T-helper 1 cell treated with Interleukin-12 subunit alpha and Interleukin-12 subunit beta and Interleukin-4 antibody, amounts not matched to agents 30 μg/mL and 1 μg/mL, for 36 hours (primary cell): ENCODE data around the gene CTR9.

Source experiments
- H3K27ac Mint-ChIP-seq: one replicate; pipeline ENCODE4 v1.8.0; 2021; ENCODE audit warnings: mild to moderate bottlenecking, mixed read lengths
- H3K27me3 Mint-ChIP-seq: one replicate; pipeline ENCODE4 v1.8.0; 2021; ENCODE audit warnings: low read depth, mixed read lengths
- H3K36me3 Mint-ChIP-seq: one replicate; pipeline ENCODE4 v1.8.0; 2021; ENCODE audit warnings: low read depth, mixed read lengths
- H3K4me1 Mint-ChIP-seq: one replicate; pipeline ENCODE4 v1.8.0; 2021; ENCODE audit warnings: low read depth, mixed read lengths
- H3K4me3 Mint-ChIP-seq: one replicate; pipeline ENCODE4 v1.8.0; 2021; ENCODE audit warnings: mild to moderate bottlenecking, moderate library complexity, mixed read lengths
- H3K9me3 Mint-ChIP-seq: one replicate; pipeline ENCODE4 v1.8.0; 2021; ENCODE audit warnings: mixed read lengths

Gene CTR9

GRCh38 chr11:10728154-10728553 is 22.9 kb upstream of the CTR9 start:
- Mint-ChIP-seq H3K36me3 (no peaks in the 10 kb centered on the region), H3K27me3 (peaks cover 19% of the 10 kb centered on the region), H3K4me1 (peaks cover 12% of the 10 kb centered on the region), H3K4me3 (no peak overlapping the region), H3K9me3 (no peaks in the 10 kb centered on the region), H3K27ac (no peak overlapping the region)

GRCh38 chr11:10728789-10729472 is 22.1 kb upstream of the CTR9 start:
- no peaks in the 10 kb centered on the region for H3K9me3 Mint-ChIP-seq
- no peaks in the 10 kb centered on the region for H3K36me3 Mint-ChIP-seq
- peaks cover 12% of the 10 kb centered on the region for H3K4me1 Mint-ChIP-seq
- H3K27me3 Mint-ChIP-seq = peaks cover 18% of the 10 kb centered on the region
- no peak overlapping the region for H3K27ac Mint-ChIP-seq
- H3K4me3 Mint-ChIP-seq = no peak overlapping the region

- H3K36me3 Mint-ChIP-seq = no peaks in the 10 kb centered on the region
Observed at GRCh38 chr11:10730151-10730550, 20.9 kb upstream of the CTR9 start.

GRCh38 chr11:10731064-10731680 is 19.9 kb upstream of the CTR9 start:
- H3K4me3 Mint-ChIP-seq = no peak overlapping the region
- H3K9me3 Mint-ChIP-seq = no peaks in the 10 kb centered on the region
- H3K27ac Mint-ChIP-seq = no peak overlapping the region
- peaks cover 18% of the 10 kb centered on the region for H3K27me3 Mint-ChIP-seq
- H3K4me1 Mint-ChIP-seq = peaks cover 9% of the 10 kb centered on the region
- H3K36me3 Mint-ChIP-seq = no peaks in the 10 kb centered on the region

More at GRCh38 chr11:10730151-10730550, 20.9 kb upstream of the CTR9 start:
- H3K27me3 Mint-ChIP-seq = peaks cover 16% of the 10 kb centered on the region
- H3K9me3 Mint-ChIP-seq = no peaks in the 10 kb centered on the region
- H3K27ac Mint-ChIP-seq = no peak overlapping the region
- peaks cover 11% of the 10 kb centered on the region for H3K4me1 Mint-ChIP-seq
- H3K4me3 Mint-ChIP-seq = no peak overlapping the region

- Mint-ChIP-seq H3K36me3 (no peaks in the 10 kb centered on the region), H3K27ac (no peak overlapping the region), H3K4me3 (no peak overlapping the region), H3K9me3 (no peaks in the 10 kb centered on the region), H3K4me1 (peaks cover 10% of the 10 kb centered on the region), H3K27me3 (peaks cover 17% of the 10 kb centered on the region)
Observed at GRCh38 chr11:10735481-10736475, 15.3 kb upstream of the CTR9 start.

- H3K4me3 Mint-ChIP-seq = peak overlapping the region; percentile 46
- peaks cover 5% of the 10 kb centered on the region for H3K27me3 Mint-ChIP-seq
- H3K27ac Mint-ChIP-seq = peak overlapping the region; percentile 34
- H3K4me1 Mint-ChIP-seq = peaks cover 23% of the 10 kb centered on the region
- no peaks in the 10 kb centered on the region for H3K36me3 Mint-ChIP-seq
- no peaks in the 10 kb centered on the region for H3K9me3 Mint-ChIP-seq
Observed at GRCh38 chr11:10742460-10743208, 8.4 kb upstream of the CTR9 start.

GRCh38 chr11:10743354-10744000 is 7.6 kb upstream of the CTR9 start:
- peaks cover 29% of the 10 kb centered on the region for H3K4me1 Mint-ChIP-seq
- peak overlapping the region; percentile 67 for H3K4me3 Mint-ChIP-seq
- H3K36me3 Mint-ChIP-seq = no peaks in the 10 kb centered on the region
- H3K27me3 Mint-ChIP-seq = no peaks in the 10 kb centered on the region
- H3K9me3 Mint-ChIP-seq = no peaks in the 10 kb centered on the region
- H3K27ac Mint-ChIP-seq = peak overlapping the region; percentile 61

GRCh38 chr11:10744206-10744605 is 6.8 kb upstream of the CTR9 start:
- H3K36me3 Mint-ChIP-seq = no peaks in the 10 kb centered on the region
- no peaks in the 10 kb centered on the region for H3K27me3 Mint-ChIP-seq
- H3K9me3 Mint-ChIP-seq = no peaks in the 10 kb centered on the region
- H3K4me3 Mint-ChIP-seq = peak overlapping the region; percentile 67
- H3K4me1 Mint-ChIP-seq = peaks cover 32% of the 10 kb centered on the region
- peak overlapping the region; percentile 61 for H3K27ac Mint-ChIP-seq

GRCh38 chr11:10746871-10747270 is 4.2 kb upstream of the CTR9 start:
- peaks cover 33% of the 10 kb centered on the region for H3K4me1 Mint-ChIP-seq
- no peaks in the 10 kb centered on the region for H3K9me3 Mint-ChIP-seq
- no peaks in the 10 kb centered on the region for H3K27me3 Mint-ChIP-seq
- no peak overlapping the region for H3K4me3 Mint-ChIP-seq
- no peak overlapping the region for H3K27ac Mint-ChIP-seq
- H3K36me3 Mint-ChIP-seq = no peaks in the 10 kb centered on the region

GRCh38 chr11:10747733-10748132 is 3.3 kb upstream of the CTR9 start:
- H3K4me3 Mint-ChIP-seq = no peak overlapping the region
- H3K9me3 Mint-ChIP-seq = no peaks in the 10 kb centered on the region
- peaks cover 32% of the 10 kb centered on the region for H3K4me1 Mint-ChIP-seq
- no peak overlapping the region for H3K27ac Mint-ChIP-seq
- H3K36me3 Mint-ChIP-seq = peaks cover 3% of the 10 kb centered on the region
- no peaks in the 10 kb centered on the region for H3K27me3 Mint-ChIP-seq

- no peak overlapping the region for H3K4me3 Mint-ChIP-seq
- no peaks in the 10 kb centered on the region for H3K27me3 Mint-ChIP-seq
- no peak overlapping the region for H3K27ac Mint-ChIP-seq
- H3K36me3 Mint-ChIP-seq = peaks cover 3% of the 10 kb centered on the region
- peaks cover 18% of the 10 kb centered on the region for H3K4me1 Mint-ChIP-seq
- no peaks in the 10 kb centered on the region for H3K9me3 Mint-ChIP-seq
Observed at GRCh38 chr11:10749476-10749875, 1.6 kb upstream of the CTR9 start.

- H3K36me3 Mint-ChIP-seq = peaks cover 15% of the 10 kb centered on the region
- peak overlapping the region; percentile 88 for H3K27ac Mint-ChIP-seq
- peaks cover 20% of the 10 kb centered on the region for H3K4me1 Mint-ChIP-seq
- no peaks in the 10 kb centered on the region for H3K27me3 Mint-ChIP-seq
- H3K9me3 Mint-ChIP-seq = no peaks in the 10 kb centered on the region
- H3K4me3 Mint-ChIP-seq = peak overlapping the region; percentile 85
Observed at GRCh38 chr11:10751581-10751940, 515 bp downstream of the CTR9 start.

- H3K27ac Mint-ChIP-seq = peak overlapping the region; percentile 88
- H3K4me3 Mint-ChIP-seq = peak overlapping the region; percentile 85
- no peaks in the 10 kb centered on the region for H3K9me3 Mint-ChIP-seq
- H3K27me3 Mint-ChIP-seq = no peaks in the 10 kb centered on the region
- peaks cover 19% of the 10 kb centered on the region for H3K36me3 Mint-ChIP-seq
- H3K4me1 Mint-ChIP-seq = peaks cover 20% of the 10 kb centered on the region
Observed at GRCh38 chr11:10752061-10752460, 1.0 kb downstream of the CTR9 start.

GRCh38 chr11:10752486-10752885 is 1.4 kb downstream of the CTR9 start:
- H3K36me3 Mint-ChIP-seq = peaks cover 21% of the 10 kb centered on the region
- H3K4me1 Mint-ChIP-seq = peaks cover 20% of the 10 kb centered on the region
- no peak overlapping the region for H3K27ac Mint-ChIP-seq
- no peaks in the 10 kb centered on the region for H3K9me3 Mint-ChIP-seq
- no peaks in the 10 kb centered on the region for H3K27me3 Mint-ChIP-seq
- peak overlapping the region; percentile 85 for H3K4me3 Mint-ChIP-seq
